WTC11 (cell line): ENCODE measurements around the gene OSTN. TPM values are rescaled to one million over a fixed set of nuclear protein-coding genes. Genes with fewer than 3 reads are reported as not detected.

Source experiments
- ATAC-seq: fragments of 200-7000 bp; cut with Tn5 transposase; 2 replicates; pipeline ENCODE4 v1.10.0; 2021; ENCODE audit warnings: mild to moderate bottlenecking, moderate library complexity
- CTCF ChIA-PET: fragments of 300-600 bp; sonication (Branson Sonifier 250); formaldehyde crosslinking; loops from one replicate; lab custom pipeline; 2021; ENCODE audit warnings: antibody characterized with exemption; lab: Charles Lee
- POLR2A ChIA-PET: fragments of 350-600 bp; sonication (Branson Sonifier 250); formaldehyde crosslinking; loops from one replicate; lab custom pipeline; 2021; ENCODE audit warnings: antibody characterized with exemption; lab: Charles Lee
- DNase-seq: peaks from one replicate; pipeline ENCODE4 v3.0.0; 2021; ENCODE audit warnings: low spot score
- H3K27ac Mint-ChIP-seq: 2 replicates; pipeline ENCODE4 v1.8.0; 2021; ENCODE audit warnings: mixed read lengths
- H3K27me3 Mint-ChIP-seq: 2 replicates; pipeline ENCODE4 v1.8.0; 2021; ENCODE audit warnings: low read depth, mild to moderate bottlenecking, moderate library complexity, mixed read lengths
- H3K36me3 Mint-ChIP-seq: 2 replicates; pipeline ENCODE4 v1.8.0; 2021; ENCODE audit warnings: mixed read lengths
- H3K4me1 Mint-ChIP-seq: 2 replicates; pipeline ENCODE4 v1.8.0; 2022; ENCODE audit warnings: mixed read lengths
- H3K4me3 Mint-ChIP-seq: 2 replicates; pipeline ENCODE4 v1.8.0; 2021; ENCODE audit warnings: mild to moderate bottlenecking, moderate library complexity, mixed read lengths
- H3K9me3 Mint-ChIP-seq: 2 replicates; pipeline ENCODE4 v1.8.0; 2021; ENCODE audit warnings: mixed read lengths
- AR ChIP-seq: fragments of 250-450 bp; sonication (Bioruptor Pico); IDR thresholded peaks from 2 replicates; pipeline ENCODE4 v1.9.0; 2021; ENCODE audit warnings: mild to moderate bottlenecking
- ARID4B ChIP-seq: sonication (generic); formaldehyde crosslinking; IDR thresholded peaks from 2 replicates; pipeline ENCODE4 v1.8.0; 2023; ENCODE audit warnings: missing genetic modification reagents, mild to moderate bottlenecking, borderline replicate concordance
- CREB1 ChIP-seq: sonication (generic); formaldehyde crosslinking; IDR thresholded peaks from 2 replicates; pipeline ENCODE4 v1.8.0; 2023; ENCODE audit warnings: mild to moderate bottlenecking, missing genetic modification reagents
- FOXK1 ChIP-seq: sonication (generic); formaldehyde crosslinking; IDR thresholded peaks from 2 replicates; pipeline ENCODE4 v1.8.0; 2022; ENCODE audit warnings: mild to moderate bottlenecking, moderate library complexity, missing genetic modification reagents
- GRHL2 ChIP-seq: fragments of 250-450 bp; sonication (Bioruptor Pico); IDR thresholded peaks from 2 replicates; pipeline ENCODE4 v1.8.0; 2022; ENCODE audit warnings: mild to moderate bottlenecking, moderate library complexity; ENCODE audit not compliant: insufficient replicate concordance, severe bottlenecking
- HMGA2 ChIP-seq: fragments of 250-450 bp; sonication (Bioruptor Pico); IDR thresholded peaks from 2 replicates; pipeline ENCODE4 v1.4.0; 2021; ENCODE audit warnings: mild to moderate bottlenecking, moderate library complexity
- KAT7 ChIP-seq: sonication (generic); formaldehyde crosslinking; IDR thresholded peaks from 2 replicates; pipeline ENCODE4 v1.8.1; 2023; ENCODE audit warnings: missing genetic modification reagents, mild to moderate bottlenecking, borderline replicate concordance
- MAX ChIP-seq: sonication (generic); formaldehyde crosslinking; IDR thresholded peaks from 2 replicates; pipeline ENCODE4 v1.8.0; 2022; ENCODE audit warnings: mild to moderate bottlenecking, missing genetic modification reagents
- NFYB ChIP-seq: sonication (generic); formaldehyde crosslinking; conservative IDR thresholded peaks from 2 replicates; pipeline ENCODE4 v1.8.0; 2022; ENCODE audit warnings: low read depth, missing genetic modification reagents
- NR3C1 ChIP-seq: sonication (generic); formaldehyde crosslinking; conservative IDR thresholded peaks from 2 replicates; pipeline ENCODE4 v1.8.1; 2023; ENCODE audit warnings: low read depth, mild to moderate bottlenecking, missing genetic modification reagents
- PRRX2 ChIP-seq: fragments of 250-450 bp; sonication (Bioruptor Pico); IDR thresholded peaks from 2 replicates; pipeline ENCODE4 v1.8.0; 2021; ENCODE audit warnings: mild to moderate bottlenecking
- RORB ChIP-seq: fragments of 250-450 bp; sonication (Bioruptor Pico); IDR thresholded peaks from 2 replicates; pipeline ENCODE4 v1.9.0; 2021; ENCODE audit warnings: mild to moderate bottlenecking
- SP1 ChIP-seq: sonication (generic); formaldehyde crosslinking; conservative IDR thresholded peaks from 2 replicates; pipeline ENCODE4 v1.8.1; 2022; ENCODE audit warnings: missing genetic modification reagents
- TCF7 ChIP-seq: sonication (generic); formaldehyde crosslinking; IDR thresholded peaks from 2 replicates; pipeline ENCODE4 v1.8.0; 2022; ENCODE audit warnings: mild to moderate bottlenecking, low read depth, missing genetic modification reagents, moderate library complexity
- TEAD1 ChIP-seq: sonication (generic); formaldehyde crosslinking; IDR thresholded peaks from 2 replicates; pipeline ENCODE4 v1.8.0; 2022; ENCODE audit warnings: mild to moderate bottlenecking, missing genetic modification reagents
- ZBTB21 ChIP-seq: sonication (generic); formaldehyde crosslinking; IDR thresholded peaks from 2 replicates; pipeline ENCODE4 v1.8.1; 2023; ENCODE audit warnings: mild to moderate bottlenecking, missing genetic modification reagents, borderline replicate concordance
- ZNF219 ChIP-seq: sonication (generic); formaldehyde crosslinking; IDR thresholded peaks from 2 replicates; pipeline ENCODE4 v1.8.0; 2023; ENCODE audit warnings: missing genetic modification reagents, mild to moderate bottlenecking, borderline replicate concordance
- ZNF232 ChIP-seq: sonication (generic); formaldehyde crosslinking; IDR thresholded peaks from 2 replicates; pipeline ENCODE4 v1.8.0; 2022; ENCODE audit warnings: mild to moderate bottlenecking, missing genetic modification reagents
- ZNF423 ChIP-seq: fragments of 250-450 bp; sonication (Bioruptor Pico); IDR thresholded peaks from 2 replicates; pipeline ENCODE4 v2.1.2; 2022; ENCODE audit warnings: mild to moderate bottlenecking, moderate library complexity
- total RNA-seq: library from RNA; stranded (reverse); gene quantifications from 3 replicates; pipeline ENCODE4 v1.2.3, GENCODE V29; 2021
- TF ChIP-seq, protein P1 (sequence below): sonication (generic); formaldehyde crosslinking; IDR thresholded peaks from 2 replicates; pipeline ENCODE4 v1.8.0; 2022; ENCODE audit warnings: mild to moderate bottlenecking, missing genetic modification reagents

OSTN gene
- total RNA-seq, 1 experiment from 2014 or later: not detected

GRCh38 chr3:191234216-191234615, 35.2 kb downstream of the OSTN start:
- no peak for ATAC-seq
- Mint-ChIP-seq H3K36me3 (no peaks in the 10 kb centered on the region), H3K4me1 (peaks cover 53% of the 10 kb centered on the region), H3K27me3 (no peaks in the 10 kb centered on the region), H3K4me3 (no peak overlapping the region), H3K9me3 (no peaks in the 10 kb centered on the region), H3K27ac (no peak overlapping the region)
- no peak for DNase-seq
- POLR2A ChIA-PET: no interaction called here
- CTCF ChIA-PET: interaction anchor here (1.1 kb wide), 1 partner anchor 98 kb away, joined by 3 read pairs; no protein-coding TSS in a partner anchor
- TF ChIP-seq ZBTB21 (CRISPR knock-in tag) (no peak), AR (no peak), ZNF423 (CRISPR knock-in tag) (no peak), ZNF232 (CRISPR knock-in tag) (no peak), GRHL2 (CRISPR knock-in tag) (no peak), MAX (CRISPR knock-in tag) (no peak), ARID4B (CRISPR knock-in tag) (no peak), NFYB (no peak), KAT7 (CRISPR knock-in tag) (no peak), TCF7 (no peak), PRRX2 (CRISPR knock-in tag) (no peak), CREB1 (CRISPR knock-in tag) (no peak), ZNF219 (CRISPR knock-in tag) (no peak), NR3C1 (CRISPR knock-in tag) (no peak), SP1 (CRISPR knock-in tag) (no peak)
- TF ChIP-seq, protein P1, sequence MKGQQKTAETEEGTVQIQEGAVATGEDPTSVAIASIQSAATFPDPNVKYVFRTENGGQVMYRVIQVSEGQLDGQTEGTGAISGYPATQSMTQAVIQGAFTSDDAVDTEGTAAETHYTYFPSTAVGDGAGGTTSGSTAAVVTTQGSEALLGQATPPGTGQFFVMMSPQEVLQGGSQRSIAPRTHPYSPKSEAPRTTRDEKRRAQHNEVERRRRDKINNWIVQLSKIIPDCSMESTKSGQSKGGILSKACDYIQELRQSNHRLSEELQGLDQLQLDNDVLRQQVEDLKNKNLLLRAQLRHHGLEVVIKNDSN: no peak

- Mint-ChIP-seq H3K27ac (no peak overlapping the region), H3K36me3 (no peaks in the 10 kb centered on the region), H3K4me3 (no peak overlapping the region), H3K27me3 (no peaks in the 10 kb centered on the region), H3K9me3 (no peaks in the 10 kb centered on the region), H3K4me1 (peaks cover 67% of the 10 kb centered on the region)
- no peak for ATAC-seq
- TF ChIP-seq ZBTB21 (CRISPR knock-in tag) (no peak), HMGA2 (CRISPR knock-in tag) (peak; percentile 33; the same call in 1 of the 2 replicates), GRHL2 (CRISPR knock-in tag) (no peak), FOXK1 (CRISPR knock-in tag) (no peak), RORB (CRISPR knock-in tag) (no peak), ZNF232 (CRISPR knock-in tag) (no peak), TEAD1 (CRISPR knock-in tag) (no peak), ZNF219 (CRISPR knock-in tag) (no peak)
- DNase-seq: no peak
- ChIA-PET POLR2A (no interaction called here), CTCF (no interaction called here)
Measured at GRCh38 chr3:191235331-191236314, 36.6 kb downstream of the OSTN start.
